Tibial artery (tissue), 4 donors: Measurements from ENCODE around the gene NAGS.
"Not testable (repeated sequence)": the region's sequence is repeated elsewhere in the genome, so short reads cannot be mapped to it uniquely, and the experiment has no call there.

Experiments used
- DNase-seq, 2 donors: peaks; one replicate each; pipeline ENCODE4 v3.0.0-alpha.2; 2019
- H3K27ac ChIP-seq, 2 donors: fragments of 200-600 bp; sonication (generic) in 1 of 2; 1 replicate in 1 of 2; 2 replicates in 1 of 2; pipeline ENCODE4 v1.5.1; 2018 to 2019; ENCODE audit warnings: mild to moderate bottlenecking in 1 of 2
- H3K27me3 ChIP-seq, 2 donors: fragments of 200-600 bp; sonication (generic) in 1 of 2; one replicate each; pipeline versions ENCODE4 v1.5.1 to v1.6.0; 2016 to 2019
- H3K36me3 ChIP-seq, 3 donors: fragments of 200-600 bp; sonication (generic) in 2 of 3; one replicate each; pipeline ENCODE4 v1.5.1; 2016 to 2019; ENCODE audit warnings: mild to moderate bottlenecking in 2 of 3
- H3K4me1 ChIP-seq, 4 donors: fragments of 200-600 bp; sonication (generic) in 2 of 4; 1 replicate in 3 of 4; 2 replicates in 1 of 4; pipeline ENCODE4 v1.5.1; 2016 to 2019
- H3K4me3 ChIP-seq, 2 donors: fragments of 200-600 bp; sonication (generic) in 1 of 2; 1 replicate in 1 of 2; 2 replicates in 1 of 2; pipeline ENCODE4 v1.5.1; 2018 to 2019; ENCODE audit warnings: mild to moderate bottlenecking in 2 of 2
- H3K9me3 ChIP-seq, 3 donors: fragments of 200-600 bp; sonication (generic) in 1 of 3; one replicate each; pipeline ENCODE4 v1.5.1; 2016 to 2019
- CTCF ChIP-seq, 2 experiments: fragments of 200-600 bp in 1 of 2; fragments of 450-650 bp in 1 of 2; IDR thresholded peaks; one replicate each; pipeline ENCODE4 v1.5.1; 2017 to 2019; ENCODE audit warnings: antibody characterized with exemption in 2 of 2, mild to moderate bottlenecking in 1 of 2, moderate library complexity in 1 of 2
- intact Hi-C: fragments of 100-400 bp; cut with DNase I; formaldehyde crosslinking; loops from one replicate; pipeline ENCODE4 v1.15.0; 2023; ENCODE audit warnings: low total_unique reads

Gene NAGS

GRCh38 chr17:44004077-44004760 is at the start of gene NAGS:
Gene NAGS, plus strand, starts transcription at chr17:44004622. Its CDS starts 42 bp downstream, at chr17:44004664.
- Histone ChIP-seq H3K4me3 (peak within 1 kb of the TSS; percentile 10 to 53), H3K27me3 (peaks cover 16 to 73% of the 10 kb centered on the region in 2 donors), H3K36me3 (peaks cover 0 to 1% (median 0%) of the 10 kb centered on the region in 3 donors), H3K4me1 (peaks cover 0 to 40% (median 34%) of the 10 kb centered on the region in 4 donors), H3K27ac (no peak within 1 kb of the TSS), H3K9me3 (no peaks in the 10 kb centered on the region)
- no peak for TF ChIP-seq CTCF (IDR thresholded peaks at IDR 0.05)
- no peak for DNase-seq
- intact Hi-C loops: no loop called here

DNA sequence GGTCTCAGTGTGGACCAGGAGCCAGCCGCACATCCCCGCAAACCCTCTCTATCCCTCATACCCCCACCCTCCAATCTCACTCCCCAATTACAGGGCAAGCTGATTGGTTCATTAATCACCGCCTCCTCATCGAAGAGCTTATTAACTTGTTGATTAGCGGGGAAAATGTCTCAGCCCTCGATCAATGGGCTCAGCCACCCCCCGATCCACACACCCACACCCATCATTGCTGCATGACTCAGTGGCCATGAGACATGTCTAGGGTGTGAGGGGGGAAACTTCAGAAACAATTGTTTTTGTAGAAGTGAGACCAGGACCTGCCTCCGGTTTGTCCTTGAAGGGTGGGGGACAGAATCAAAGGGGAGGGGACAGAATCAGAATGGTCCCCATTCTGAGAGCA is 48.2 kb upstream of the NAGS start:
- Histone ChIP-seq H3K9me3 (no peaks in the 10 kb centered on the region), H3K36me3 (no peaks in the 10 kb centered on the region), H3K4me1 (peaks cover 0 to 17% (median 6%) of the 10 kb centered on the region in 4 donors), H3K27ac (no peak overlapping the region), H3K27me3 (peaks cover 0 to 60% of the 10 kb centered on the region in 2 donors), H3K4me3 (no peak overlapping the region)
- no peak for DNase-seq
- intact Hi-C loops: loop anchor here (10.0 kb wide), 1 partner anchor 199 kb away; no protein-coding TSS in a partner anchor
- TF ChIP-seq CTCF (IDR thresholded peaks at IDR 0.05): no peak

GRCh38 chr17:43958748-43959352 is 45.6 kb upstream of the NAGS start:
- H3K9me3 ChIP-seq: no peaks in the 10 kb centered on the region
- no peaks in the 10 kb centered on the region for H3K36me3 ChIP-seq
- no peak overlapping the region for H3K27ac ChIP-seq
- no peak overlapping the region for H3K4me3 ChIP-seq
- intact Hi-C loops: loop anchor here (10.0 kb wide), 1 partner anchor 196 kb away; no protein-coding TSS in a partner anchor
- peaks cover 0 to 54% of the 10 kb centered on the region in 2 donors for H3K27me3 ChIP-seq
- no peak for TF ChIP-seq CTCF (IDR thresholded peaks at IDR 0.05)
- H3K4me1 ChIP-seq: no peaks in the 10 kb centered on the region
- no peak for DNase-seq

DNA sequence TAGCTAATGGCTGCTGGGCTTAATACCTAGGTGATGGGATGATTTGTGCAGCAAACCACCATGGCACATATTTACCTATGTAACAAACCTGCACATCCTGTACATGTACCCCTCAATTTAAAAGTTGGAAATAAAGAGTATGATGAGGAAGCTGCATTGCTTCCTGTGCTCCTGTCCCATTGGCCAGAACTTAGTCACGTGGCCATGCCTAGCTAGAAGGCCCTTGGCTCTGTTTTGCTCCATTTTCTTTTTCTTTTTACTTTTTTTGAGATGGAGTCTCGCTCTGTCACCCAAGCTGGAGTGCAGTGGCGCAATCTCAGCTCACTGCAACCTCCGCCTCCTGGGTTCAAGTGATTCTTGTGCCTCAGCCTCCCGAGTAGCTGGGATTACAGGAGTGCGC is 43.1 kb upstream of the NAGS start:
- H3K4me3 ChIP-seq, H3K4me1 ChIP-seq, H3K36me3 ChIP-seq, H3K27ac ChIP-seq, H3K9me3 ChIP-seq, DNase-seq, intact Hi-C loops: not testable (repeated sequence)
- peaks cover 0 to 39% of the 10 kb centered on the region in 2 donors for H3K27me3 ChIP-seq

DNA sequence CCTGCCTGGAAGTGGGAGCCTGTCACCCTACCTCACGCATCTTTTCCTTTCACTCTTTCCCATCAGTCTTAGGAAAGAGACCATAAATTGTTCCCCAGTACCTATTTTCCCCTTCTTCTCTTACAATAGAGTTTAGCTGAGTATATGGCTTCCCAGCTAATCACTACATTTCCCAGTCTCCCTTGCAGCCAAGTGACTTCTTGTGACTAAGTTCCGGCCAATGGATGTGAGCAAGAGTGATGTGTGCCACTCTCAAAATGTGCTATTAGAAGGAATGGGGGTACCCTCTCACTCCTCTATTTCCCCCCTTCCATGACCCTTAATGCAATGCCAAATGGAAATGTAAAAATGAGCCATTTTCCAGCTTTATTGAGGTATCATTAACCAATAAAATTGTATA is 42.5 kb upstream of the NAGS start:
- no peak overlapping the region for H3K27ac ChIP-seq
- TF ChIP-seq CTCF (IDR thresholded peaks at IDR 0.05): no peak
- intact Hi-C loops: no loop called here
- no peak for DNase-seq
- H3K4me1 ChIP-seq: no peaks in the 10 kb centered on the region
- peaks cover 0 to 41% of the 10 kb centered on the region in 2 donors for H3K27me3 ChIP-seq
- no peaks in the 10 kb centered on the region for H3K9me3 ChIP-seq
- no peak overlapping the region for H3K4me3 ChIP-seq
- no peaks in the 10 kb centered on the region for H3K36me3 ChIP-seq

DNA sequence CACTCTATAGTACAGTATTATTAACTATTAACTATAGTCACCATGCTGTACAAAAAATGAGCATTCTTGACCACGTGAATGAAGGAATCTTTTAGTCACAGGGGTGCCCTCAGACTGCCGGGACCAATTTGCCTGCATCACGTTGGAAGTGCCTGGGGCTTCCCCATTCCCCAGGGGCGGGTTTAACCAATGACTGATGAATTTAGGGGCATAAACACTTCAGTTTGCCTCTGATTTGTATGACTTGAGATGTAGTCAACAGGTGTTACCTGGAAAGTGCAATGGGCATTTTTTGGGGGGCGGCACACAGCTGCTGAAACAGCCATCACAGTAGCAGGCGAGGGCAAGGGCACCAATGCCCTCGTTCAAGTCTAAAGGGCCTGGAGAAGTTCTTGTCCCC is 41.9 kb upstream of the NAGS start:
- no peak for DNase-seq
- no peak for TF ChIP-seq CTCF (IDR thresholded peaks at IDR 0.05)
- H3K27me3 ChIP-seq: peaks cover 0 to 44% of the 10 kb centered on the region in 2 donors
- H3K36me3 ChIP-seq: no peaks in the 10 kb centered on the region
- no peak overlapping the region for H3K27ac ChIP-seq
- H3K9me3 ChIP-seq: no peaks in the 10 kb centered on the region
- no peaks in the 10 kb centered on the region for H3K4me1 ChIP-seq
- H3K4me3 ChIP-seq: no peak overlapping the region
- intact Hi-C loops: no loop called here
